Testis (tissue), 2 donors: ENCODE measurements around the gene MACO1.

Experiments used
- CTCF ChIP-seq, 3 experiments: fragments of 450-650 bp in 2 of 3; fragments of 200-600 bp in 1 of 3; sonication (generic) in 1 of 3; IDR thresholded peaks; one replicate each; pipeline ENCODE4 v1.5.1; 2016 to 2019; ENCODE audit warnings: antibody characterized with exemption in 3 of 3, mild to moderate bottlenecking in 2 of 3, moderate library complexity in 1 of 3
- POLR2A ChIP-seq: fragments of 450-650 bp; IDR thresholded peaks from one replicate; pipeline ENCODE4 v1.6.1; 2017; ENCODE audit warnings: antibody characterized with exemption, mild to moderate bottlenecking, moderate library complexity

- no peak for TF ChIP-seq CTCF (IDR thresholded peaks at IDR 0.05)
- TF ChIP-seq POLR2A, result no peak
Measured at GRCh38 chr1:25538191-25538767, 107.6 kb downstream of the MACO1 start.
